K562 (cell line): ENCODE measurements around the gene EFCAB10. TPM values are rescaled to one million over a fixed set of nuclear protein-coding genes. Genes with fewer than 3 reads are reported as not detected.
A peak's percentile ranks its signal among the peaks of the same experiment; 100 is the strongest.

Source experiments
- CCNT2 ChIP-seq: IDR thresholded peaks from 2 replicates; pipeline ENCODE4 v1.6.1; 2011; ENCODE audit warnings: borderline replicate concordance, low read depth, mild to moderate bottlenecking, moderate library complexity, mixed read lengths, low read length; ENCODE audit not compliant: insufficient read length; ENCODE audit errors: extremely low read depth
- CTBP1 ChIP-seq: fragments of 450-650 bp; IDR thresholded peaks from 2 replicates; pipeline ENCODE4 v1.6.1; 2016; ENCODE audit warnings: borderline replicate concordance
- HCFC1 ChIP-seq: IDR thresholded peaks from 2 replicates; pipeline ENCODE4 v1.6.1; 2012; ENCODE audit warnings: low read depth, low read length, improper control_type of control experiment
- MXI1 ChIP-seq: IDR thresholded peaks from 2 replicates; pipeline ENCODE4 v1.6.1; 2011; ENCODE audit warnings: low read depth, mild to moderate bottlenecking, improper control_type of control experiment, low read length
- NEUROD1 ChIP-seq: fragments of 150-350 bp; IDR thresholded peaks from 2 replicates; pipeline ENCODE4 v1.6.1; 2014; ENCODE audit warnings: borderline replicate concordance, low read length, low read depth; ENCODE audit not compliant: partially characterized antibody
- PHF8 ChIP-seq: fragments of 200-600 bp; sonication (generic); IDR thresholded peaks from 2 replicates; pipeline ENCODE4 v1.6.1; 2012; ENCODE audit warnings: mixed run types, mild to moderate bottlenecking, inconsistent platforms, low read length, moderate library complexity, borderline replicate concordance
- SP1 ChIP-seq: sonication (generic); formaldehyde crosslinking; IDR thresholded peaks from 2 replicates; pipeline ENCODE4 v1.8.1; 2022; ENCODE audit warnings: mild to moderate bottlenecking, missing genetic modification reagents
- ZFPM2 ChIP-seq: fragments of 250-450 bp; sonication (Bioruptor Pico); IDR thresholded peaks from 2 replicates; pipeline ENCODE4 v1.5.1; 2022; ENCODE audit warnings: mild to moderate bottlenecking
- polyA plus RNA-seq, 8 experiments: library from polyadenylated mRNA; depleted of rRNA in 4 of 8; stranded (reverse) in 5 of 8; unstranded in 3 of 8; fragments of >200 nt; fragmentation: Nextera tagmentation in 2 of 8; fragmentation: Illumina TruSeq in 1 of 8; extraction: Ambion mirVana in 2 of 8; extraction: Trizol in 1 of 8; gene quantifications; 2 replicates each; pipeline versions ENCODE4 v1.2.1 to v1.2.3, GENCODE V29; 2011 to 2014; ENCODE audit warnings: inconsistent platforms in 1 of 8, missing spikeins in 1 of 8
- total RNA-seq, 7 experiments: library from RNA; depleted of rRNA in 6 of 7; stranded (reverse); fragments of >200 nt in 6 of 7; fragmentation: Illumina TruSeq in 2 of 7; extraction: Trizol in 2 of 7; gene quantifications; 2 replicates each; pipeline versions ENCODE4 v1.2.1 to v1.2.3, GENCODE V29; 2011 to 2021; ENCODE audit warnings: low replicate concordance in 1 of 7
- TF ChIP-seq, protein P1 (sequence below): sonication (generic); formaldehyde crosslinking; IDR thresholded peaks from 2 replicates; pipeline ENCODE4 v1.8.1; 2023; ENCODE audit warnings: mild to moderate bottlenecking, missing genetic modification reagents
- TF ChIP-seq, protein P2 (sequence below): fragments of 450-650 bp; IDR thresholded peaks from 2 replicates; pipeline ENCODE4 v1.6.1; 2016; ENCODE audit warnings: mild to moderate bottlenecking, moderate library complexity
- TF ChIP-seq, protein P3 (sequence below): fragments of 200-800 bp; sonication (Bioruptor generic); IDR thresholded peaks from 2 replicates; pipeline ENCODE4 v1.6.1; 2017; ENCODE audit warnings: missing genetic modification characterization, missing compliant biosample characterization

The EFCAB10 gene
- total and polyA plus RNA-seq, 9 of the 15 experiments (the other 6 are each of a cell fraction or from before 2014, with no cell fraction given) = 5.0 to 21.4 (median 16.8) TPM

DNA sequence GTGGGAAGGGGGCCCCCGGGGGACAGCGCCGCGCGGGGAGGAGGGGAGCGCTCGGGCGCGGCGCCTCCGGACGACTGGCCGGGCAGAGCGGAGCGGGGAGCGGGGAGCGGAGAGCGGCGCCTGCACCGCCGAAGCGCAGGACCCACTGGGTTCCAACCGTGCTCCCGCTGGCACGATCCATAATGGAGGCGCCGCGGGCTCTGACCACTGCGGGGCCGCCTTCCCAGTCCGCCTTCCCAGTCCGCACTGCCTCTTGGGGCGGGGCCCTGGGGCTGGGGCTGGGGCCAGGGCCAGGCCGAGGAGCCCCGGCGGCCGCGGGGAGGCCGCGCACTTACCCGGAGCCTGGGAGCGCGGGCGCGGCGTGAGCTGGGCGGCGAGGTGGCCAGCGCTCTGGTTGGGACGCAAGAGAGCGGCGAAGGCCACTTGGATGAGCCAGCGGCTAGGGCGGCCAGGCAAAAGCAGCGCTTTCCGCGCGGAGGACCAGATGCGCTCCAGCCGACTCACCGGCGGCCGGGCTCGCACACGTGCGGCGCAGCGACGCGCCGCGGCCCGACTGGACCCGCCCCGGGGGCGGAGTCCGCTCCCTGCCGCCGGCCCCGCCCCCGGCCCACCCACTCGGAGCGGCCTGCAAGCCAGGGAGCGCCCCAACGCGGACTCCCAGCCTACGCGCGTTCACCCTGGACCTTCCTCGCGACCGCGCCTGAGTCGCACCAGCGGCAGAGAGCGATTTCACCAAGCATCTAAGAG, 59.4 kb downstream of the EFCAB10 start, which contains the start of gene PUS7 (continued):
- TF ChIP-seq NEUROD1 = peak; percentile 9
- peak; percentile 17; the same call in 1 of the 2 replicates for TF ChIP-seq HCFC1
- TF ChIP-seq, protein P1, sequence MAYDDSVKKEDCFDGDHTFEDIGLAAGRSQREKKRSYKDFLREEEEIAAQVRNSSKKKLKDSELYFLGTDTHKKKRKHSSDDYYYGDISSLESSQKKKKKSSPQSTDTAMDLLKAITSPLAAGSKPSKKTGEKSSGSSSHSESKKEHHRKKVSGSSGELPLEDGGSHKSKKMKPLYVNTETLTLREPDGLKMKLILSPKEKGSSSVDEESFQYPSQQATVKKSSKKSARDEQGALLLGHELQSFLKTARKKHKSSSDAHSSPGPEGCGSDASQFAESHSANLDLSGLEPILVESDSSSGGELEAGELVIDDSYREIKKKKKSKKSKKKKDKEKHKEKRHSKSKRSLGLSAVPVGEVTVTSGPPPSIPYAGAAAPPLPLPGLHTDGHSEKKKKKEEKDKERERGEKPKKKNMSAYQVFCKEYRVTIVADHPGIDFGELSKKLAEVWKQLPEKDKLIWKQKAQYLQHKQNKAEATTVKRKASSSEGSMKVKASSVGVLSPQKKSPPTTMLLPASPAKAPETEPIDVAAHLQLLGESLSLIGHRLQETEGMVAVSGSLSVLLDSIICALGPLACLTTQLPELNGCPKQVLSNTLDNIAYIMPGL = peak; percentile 27; the same call in 1 of the 2 replicates
- TF ChIP-seq, protein P2, sequence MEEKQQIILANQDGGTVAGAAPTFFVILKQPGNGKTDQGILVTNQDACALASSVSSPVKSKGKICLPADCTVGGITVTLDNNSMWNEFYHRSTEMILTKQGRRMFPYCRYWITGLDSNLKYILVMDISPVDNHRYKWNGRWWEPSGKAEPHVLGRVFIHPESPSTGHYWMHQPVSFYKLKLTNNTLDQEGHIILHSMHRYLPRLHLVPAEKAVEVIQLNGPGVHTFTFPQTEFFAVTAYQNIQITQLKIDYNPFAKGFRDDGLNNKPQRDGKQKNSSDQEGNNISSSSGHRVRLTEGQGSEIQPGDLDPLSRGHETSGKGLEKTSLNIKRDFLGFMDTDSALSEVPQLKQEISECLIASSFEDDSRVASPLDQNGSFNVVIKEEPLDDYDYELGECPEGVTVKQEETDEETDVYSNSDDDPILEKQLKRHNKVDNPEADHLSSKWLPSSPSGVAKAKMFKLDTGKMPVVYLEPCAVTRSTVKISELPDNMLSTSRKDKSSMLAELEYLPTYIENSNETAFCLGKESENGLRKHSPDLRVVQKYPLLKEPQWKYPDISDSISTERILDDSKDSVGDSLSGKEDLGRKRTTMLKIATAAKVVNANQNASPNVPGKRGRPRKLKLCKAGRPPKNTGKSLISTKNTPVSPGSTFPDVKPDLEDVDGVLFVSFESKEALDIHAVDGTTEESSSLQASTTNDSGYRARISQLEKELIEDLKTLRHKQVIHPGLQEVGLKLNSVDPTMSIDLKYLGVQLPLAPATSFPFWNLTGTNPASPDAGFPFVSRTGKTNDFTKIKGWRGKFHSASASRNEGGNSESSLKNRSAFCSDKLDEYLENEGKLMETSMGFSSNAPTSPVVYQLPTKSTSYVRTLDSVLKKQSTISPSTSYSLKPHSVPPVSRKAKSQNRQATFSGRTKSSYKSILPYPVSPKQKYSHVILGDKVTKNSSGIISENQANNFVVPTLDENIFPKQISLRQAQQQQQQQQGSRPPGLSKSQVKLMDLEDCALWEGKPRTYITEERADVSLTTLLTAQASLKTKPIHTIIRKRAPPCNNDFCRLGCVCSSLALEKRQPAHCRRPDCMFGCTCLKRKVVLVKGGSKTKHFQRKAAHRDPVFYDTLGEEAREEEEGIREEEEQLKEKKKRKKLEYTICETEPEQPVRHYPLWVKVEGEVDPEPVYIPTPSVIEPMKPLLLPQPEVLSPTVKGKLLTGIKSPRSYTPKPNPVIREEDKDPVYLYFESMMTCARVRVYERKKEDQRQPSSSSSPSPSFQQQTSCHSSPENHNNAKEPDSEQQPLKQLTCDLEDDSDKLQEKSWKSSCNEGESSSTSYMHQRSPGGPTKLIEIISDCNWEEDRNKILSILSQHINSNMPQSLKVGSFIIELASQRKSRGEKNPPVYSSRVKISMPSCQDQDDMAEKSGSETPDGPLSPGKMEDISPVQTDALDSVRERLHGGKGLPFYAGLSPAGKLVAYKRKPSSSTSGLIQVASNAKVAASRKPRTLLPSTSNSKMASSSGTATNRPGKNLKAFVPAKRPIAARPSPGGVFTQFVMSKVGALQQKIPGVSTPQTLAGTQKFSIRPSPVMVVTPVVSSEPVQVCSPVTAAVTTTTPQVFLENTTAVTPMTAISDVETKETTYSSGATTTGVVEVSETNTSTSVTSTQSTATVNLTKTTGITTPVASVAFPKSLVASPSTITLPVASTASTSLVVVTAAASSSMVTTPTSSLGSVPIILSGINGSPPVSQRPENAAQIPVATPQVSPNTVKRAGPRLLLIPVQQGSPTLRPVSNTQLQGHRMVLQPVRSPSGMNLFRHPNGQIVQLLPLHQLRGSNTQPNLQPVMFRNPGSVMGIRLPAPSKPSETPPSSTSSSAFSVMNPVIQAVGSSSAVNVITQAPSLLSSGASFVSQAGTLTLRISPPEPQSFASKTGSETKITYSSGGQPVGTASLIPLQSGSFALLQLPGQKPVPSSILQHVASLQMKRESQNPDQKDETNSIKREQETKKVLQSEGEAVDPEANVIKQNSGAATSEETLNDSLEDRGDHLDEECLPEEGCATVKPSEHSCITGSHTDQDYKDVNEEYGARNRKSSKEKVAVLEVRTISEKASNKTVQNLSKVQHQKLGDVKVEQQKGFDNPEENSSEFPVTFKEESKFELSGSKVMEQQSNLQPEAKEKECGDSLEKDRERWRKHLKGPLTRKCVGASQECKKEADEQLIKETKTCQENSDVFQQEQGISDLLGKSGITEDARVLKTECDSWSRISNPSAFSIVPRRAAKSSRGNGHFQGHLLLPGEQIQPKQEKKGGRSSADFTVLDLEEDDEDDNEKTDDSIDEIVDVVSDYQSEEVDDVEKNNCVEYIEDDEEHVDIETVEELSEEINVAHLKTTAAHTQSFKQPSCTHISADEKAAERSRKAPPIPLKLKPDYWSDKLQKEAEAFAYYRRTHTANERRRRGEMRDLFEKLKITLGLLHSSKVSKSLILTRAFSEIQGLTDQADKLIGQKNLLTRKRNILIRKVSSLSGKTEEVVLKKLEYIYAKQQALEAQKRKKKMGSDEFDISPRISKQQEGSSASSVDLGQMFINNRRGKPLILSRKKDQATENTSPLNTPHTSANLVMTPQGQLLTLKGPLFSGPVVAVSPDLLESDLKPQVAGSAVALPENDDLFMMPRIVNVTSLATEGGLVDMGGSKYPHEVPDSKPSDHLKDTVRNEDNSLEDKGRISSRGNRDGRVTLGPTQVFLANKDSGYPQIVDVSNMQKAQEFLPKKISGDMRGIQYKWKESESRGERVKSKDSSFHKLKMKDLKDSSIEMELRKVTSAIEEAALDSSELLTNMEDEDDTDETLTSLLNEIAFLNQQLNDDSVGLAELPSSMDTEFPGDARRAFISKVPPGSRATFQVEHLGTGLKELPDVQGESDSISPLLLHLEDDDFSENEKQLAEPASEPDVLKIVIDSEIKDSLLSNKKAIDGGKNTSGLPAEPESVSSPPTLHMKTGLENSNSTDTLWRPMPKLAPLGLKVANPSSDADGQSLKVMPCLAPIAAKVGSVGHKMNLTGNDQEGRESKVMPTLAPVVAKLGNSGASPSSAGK = peak; percentile 44; the same call in 1 of the 2 replicates
- TF ChIP-seq CCNT2 = peak; percentile 88
- peak; percentile 73; the same call in 1 of the 2 replicates for TF ChIP-seq SP1 (CRISPR knock-in tag)
- no peak for TF ChIP-seq ZFPM2 (CRISPR knock-in tag)
- TF ChIP-seq, protein P3, sequence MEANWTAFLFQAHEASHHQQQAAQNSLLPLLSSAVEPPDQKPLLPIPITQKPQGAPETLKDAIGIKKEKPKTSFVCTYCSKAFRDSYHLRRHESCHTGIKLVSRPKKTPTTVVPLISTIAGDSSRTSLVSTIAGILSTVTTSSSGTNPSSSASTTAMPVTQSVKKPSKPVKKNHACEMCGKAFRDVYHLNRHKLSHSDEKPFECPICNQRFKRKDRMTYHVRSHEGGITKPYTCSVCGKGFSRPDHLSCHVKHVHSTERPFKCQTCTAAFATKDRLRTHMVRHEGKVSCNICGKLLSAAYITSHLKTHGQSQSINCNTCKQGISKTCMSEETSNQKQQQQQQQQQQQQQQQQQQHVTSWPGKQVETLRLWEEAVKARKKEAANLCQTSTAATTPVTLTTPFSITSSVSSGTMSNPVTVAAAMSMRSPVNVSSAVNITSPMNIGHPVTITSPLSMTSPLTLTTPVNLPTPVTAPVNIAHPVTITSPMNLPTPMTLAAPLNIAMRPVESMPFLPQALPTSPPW (CRISPR knock-in tag) = peak; percentile 77
- peak; percentile 99 for TF ChIP-seq CTBP1
- TF ChIP-seq PHF8 = peak; percentile 96; the same call in 1 of the 2 replicates
- TF ChIP-seq MXI1 = peak; percentile 76
